HFF-Myc (cell line): ENCODE results near the gene PTGER3.
"Not testable (repeated sequence)": the region's sequence is repeated elsewhere in the genome, so short reads cannot be mapped to it uniquely, and the experiment has no call there.

ENCODE experiments used
- DNase-seq: peaks from one replicate; pipeline ENCODE4 v3.0.0-alpha.2; 2011; ENCODE audit warnings: low read depth; ENCODE audit errors: extremely low read depth
- H3K4me3 ChIP-seq: replicated peaks from 2 replicates; pipeline ENCODE4 v1.5.1; 2011; ENCODE audit warnings: low read depth, mild to moderate bottlenecking, control low read depth, low read length
- TF ChIP-seq, protein P1 (sequence below): IDR thresholded peaks from 2 replicates; pipeline ENCODE4 v1.5.1; 2012; ENCODE audit warnings: mild to moderate bottlenecking, low read depth, low read length, control low read depth; ENCODE audit errors: missing control alignments

Gene PTGER3

DNA sequence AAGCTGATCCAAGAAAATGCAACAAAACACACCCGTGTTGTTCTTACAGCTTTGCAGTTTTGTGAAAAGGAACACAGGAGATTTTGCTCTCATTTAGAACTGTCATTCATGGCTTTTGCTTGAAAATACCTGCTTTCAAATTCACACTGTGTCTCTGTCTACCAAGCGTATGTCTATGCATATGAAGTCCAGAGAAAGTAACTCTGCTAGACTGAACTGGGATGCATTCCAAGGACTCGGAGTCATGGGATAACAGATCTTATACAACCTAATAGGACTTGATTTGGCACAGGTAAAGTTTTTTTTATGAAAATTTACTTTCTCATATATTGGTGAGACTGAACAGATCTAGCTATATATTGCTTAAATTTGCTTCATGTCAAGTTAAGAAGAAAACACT is 102.4 kb downstream of the PTGER3 start:
- no peak for DNase-seq
- no peak overlapping the region for H3K4me3 ChIP-seq
- TF ChIP-seq, protein P1, sequence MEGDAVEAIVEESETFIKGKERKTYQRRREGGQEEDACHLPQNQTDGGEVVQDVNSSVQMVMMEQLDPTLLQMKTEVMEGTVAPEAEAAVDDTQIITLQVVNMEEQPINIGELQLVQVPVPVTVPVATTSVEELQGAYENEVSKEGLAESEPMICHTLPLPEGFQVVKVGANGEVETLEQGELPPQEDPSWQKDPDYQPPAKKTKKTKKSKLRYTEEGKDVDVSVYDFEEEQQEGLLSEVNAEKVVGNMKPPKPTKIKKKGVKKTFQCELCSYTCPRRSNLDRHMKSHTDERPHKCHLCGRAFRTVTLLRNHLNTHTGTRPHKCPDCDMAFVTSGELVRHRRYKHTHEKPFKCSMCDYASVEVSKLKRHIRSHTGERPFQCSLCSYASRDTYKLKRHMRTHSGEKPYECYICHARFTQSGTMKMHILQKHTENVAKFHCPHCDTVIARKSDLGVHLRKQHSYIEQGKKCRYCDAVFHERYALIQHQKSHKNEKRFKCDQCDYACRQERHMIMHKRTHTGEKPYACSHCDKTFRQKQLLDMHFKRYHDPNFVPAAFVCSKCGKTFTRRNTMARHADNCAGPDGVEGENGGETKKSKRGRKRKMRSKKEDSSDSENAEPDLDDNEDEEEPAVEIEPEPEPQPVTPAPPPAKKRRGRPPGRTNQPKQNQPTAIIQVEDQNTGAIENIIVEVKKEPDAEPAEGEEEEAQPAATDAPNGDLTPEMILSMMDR: no peak

DNA sequence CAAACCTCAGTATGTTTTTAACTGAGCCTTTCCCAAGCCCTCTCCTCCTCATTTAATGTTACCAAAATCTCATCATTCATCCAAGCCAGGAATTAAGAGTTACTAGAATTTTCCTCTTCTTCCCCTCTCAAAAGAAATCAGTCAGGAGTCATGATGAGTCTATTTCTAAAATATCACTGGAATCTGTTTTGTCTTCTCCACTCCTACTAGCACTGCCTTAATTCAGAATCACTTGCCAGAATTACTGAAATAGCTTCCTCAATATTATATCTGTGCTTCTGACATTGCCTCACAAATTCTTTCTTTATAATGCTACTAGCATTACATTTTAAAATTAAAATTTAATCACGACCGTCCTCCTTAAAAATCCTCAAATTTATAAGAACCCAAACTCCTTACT is 106.1 kb downstream of the PTGER3 start:
- TF ChIP-seq, protein P1: no peak
- no peak for DNase-seq
- no peak overlapping the region for H3K4me3 ChIP-seq

DNA sequence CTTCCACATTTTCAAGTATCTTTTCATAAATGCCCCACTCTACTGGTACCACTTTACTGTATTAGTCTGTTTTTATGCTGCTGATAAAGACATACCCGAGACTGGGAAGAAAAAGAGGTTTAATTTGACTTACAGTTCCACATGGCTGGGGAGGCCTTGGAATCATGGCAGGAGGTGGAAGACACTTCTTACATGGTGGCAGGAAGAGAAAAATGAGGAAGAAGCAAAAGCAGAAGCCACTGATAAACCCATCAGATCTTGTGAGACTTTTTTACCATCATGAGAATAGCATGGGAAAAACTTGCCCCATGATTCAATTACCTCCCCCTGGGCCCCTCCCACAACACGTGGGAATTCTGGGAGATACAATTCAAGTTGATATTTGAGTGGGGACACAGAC is 107.2 kb downstream of the PTGER3 start:
- not testable (repeated sequence) for DNase-seq, H3K4me3 ChIP-seq

DNA sequence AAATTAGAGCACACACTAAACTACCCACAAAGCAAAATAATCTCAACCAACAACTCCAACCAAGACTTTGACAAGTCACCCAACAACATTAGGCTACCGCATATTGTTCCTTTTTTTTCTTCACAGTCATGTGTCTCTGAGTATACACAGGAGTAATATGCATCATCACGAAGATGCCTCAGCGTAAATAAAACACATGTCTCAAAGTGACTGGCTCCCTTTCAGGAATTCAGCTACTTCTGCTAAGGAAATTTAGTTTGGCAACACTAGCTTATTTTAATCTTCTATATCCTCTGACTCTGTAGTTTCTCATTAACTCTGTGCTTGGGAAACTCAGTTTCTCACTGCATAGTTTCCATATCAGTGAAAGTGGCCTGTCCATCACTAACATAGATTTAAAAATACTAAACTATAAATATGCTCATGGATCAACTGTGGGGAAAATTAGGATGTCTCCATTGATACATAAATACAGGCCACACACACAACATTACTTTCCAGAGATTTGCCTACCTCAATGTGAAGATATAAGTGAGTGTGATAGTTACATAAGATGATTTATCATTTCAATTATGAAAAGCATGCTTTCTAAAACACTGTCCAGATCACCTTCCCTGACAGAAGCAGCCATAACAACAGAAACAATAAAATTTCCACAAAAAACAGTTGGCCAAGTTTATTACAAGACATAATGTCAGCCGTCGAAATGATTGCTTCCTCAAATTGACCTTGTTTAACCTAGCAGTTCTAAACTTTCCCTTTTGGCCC is 113.2 kb downstream of the PTGER3 start:
- no peak for DNase-seq

DNA sequence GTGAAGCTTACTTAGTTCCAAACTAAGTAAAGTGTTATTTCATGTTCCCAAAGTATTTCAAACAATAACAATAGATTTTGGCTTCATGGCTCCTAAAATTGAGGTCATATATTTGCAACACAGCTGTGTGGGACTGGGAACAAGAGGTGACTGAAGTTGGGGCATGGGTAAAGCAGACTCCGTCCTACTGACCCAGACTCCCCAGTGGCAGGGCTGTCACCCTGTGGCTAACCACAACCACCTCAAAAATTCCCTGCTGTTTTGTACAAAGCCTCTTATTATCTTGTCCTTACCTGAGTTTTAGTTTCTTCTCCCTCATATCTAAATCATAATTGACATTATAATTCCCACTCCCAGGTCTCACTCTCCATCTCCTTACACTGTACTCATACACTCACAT is 117.6 kb downstream of the PTGER3 start:
- H3K4me3 ChIP-seq: no peak overlapping the region
- no peak for DNase-seq
- TF ChIP-seq, protein P1: no peak

More for the DNA sequence above, 113.2 kb downstream of the PTGER3 start:
- TF ChIP-seq, protein P1: no peak
- no peak overlapping the region for H3K4me3 ChIP-seq

DNA sequence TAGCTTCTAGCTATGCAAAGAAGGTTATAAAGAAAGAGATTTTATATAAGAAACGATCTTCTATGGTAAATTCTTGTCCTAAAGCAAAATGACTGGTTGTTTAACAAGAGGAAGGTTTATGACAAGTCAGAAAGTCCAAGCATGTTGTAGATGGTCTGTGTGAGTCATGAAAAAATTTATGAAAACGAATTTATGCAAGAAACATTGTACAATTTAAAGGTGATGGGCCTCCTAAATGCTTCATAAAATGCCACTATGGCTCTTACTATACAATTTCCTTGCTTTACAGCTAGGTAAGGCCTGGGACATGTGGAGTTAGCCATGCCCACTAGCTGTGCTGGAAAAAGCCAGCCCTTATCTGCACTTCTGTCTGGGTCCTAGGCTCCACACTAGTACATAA is 125.4 kb downstream of the PTGER3 start:
- TF ChIP-seq, protein P1: no peak
- no peak overlapping the region for H3K4me3 ChIP-seq
- DNase-seq: no peak
